Endothelial cell of umbilical vein (primary cell): ENCODE data around the gene RNF169. TPM values are rescaled to one million over a fixed set of nuclear protein-coding genes. Genes with fewer than 3 reads are reported as not detected.

Source experiments
- BruUV-seq: library from RNA; stranded (reverse); fragments of 400-500 nt; replicated peaks from 2 replicates; lab custom pipeline; 2021; lab: Mats Ljungman, UMichigan
- CTCF ChIA-PET: fragments of 300-600, 350-600 bp; sonication (Branson Sonifier 250); formaldehyde crosslinking; loops from one replicate; lab custom pipeline; 2021; ENCODE audit warnings: antibody characterized with exemption, inconsistent platforms; lab: Charles Lee
- POLR2A ChIA-PET: fragments of 300-600, 350-600 bp; sonication (Branson Sonifier 250); formaldehyde crosslinking; loops from one replicate; lab custom pipeline; 2021; ENCODE audit warnings: antibody characterized with exemption, inconsistent platforms; lab: Charles Lee
- DNase-seq: peaks from one replicate; pipeline ENCODE4 v3.0.0-alpha.2; 2011; ENCODE audit warnings: low read depth, low spot score
- FAIRE-seq: peaks from 2 replicates; lab custom pipeline; 2011; peaks lifted over from hg19 to GRCh38; lab: Jason Lieb, UNC
- H2AFZ ChIP-seq: 2 replicates; pipeline ENCODE4 v1.6.0; 2012; ENCODE audit warnings: low read depth, low read length, control low read depth, inconsistent platforms
- H3K27ac ChIP-seq: 2 replicates; pipeline ENCODE4 v1.5.1; 2011; ENCODE audit warnings: low read depth, mild to moderate bottlenecking, control low read depth, low read length, moderate library complexity; ENCODE audit not compliant: insufficient read depth
- H3K27me3 ChIP-seq, 2 experiments: 2 replicates each; pipeline versions ENCODE4 v1.6.0 to v1.6.1; 2011; ENCODE audit warnings: low read length in 2 of 2, mixed read lengths in 1 of 2; ENCODE audit not compliant: control insufficient read depth in 2 of 2, insufficient read depth in 2 of 2
- H3K36me3 ChIP-seq, 2 experiments: 2 replicates in 1 of 2; 3 replicates in 1 of 2; pipeline ENCODE4 v1.5.1; 2011; ENCODE audit warnings: low read length in 2 of 2, mild to moderate bottlenecking in 1 of 2, moderate library complexity in 1 of 2; ENCODE audit not compliant: control insufficient read depth in 2 of 2, insufficient read depth in 2 of 2; ENCODE audit errors: extremely low read depth in 1 of 2
- H3K4me1 ChIP-seq: 3 replicates; pipeline ENCODE4 v1.5.1; 2011; ENCODE audit warnings: mild to moderate bottlenecking, low read length; ENCODE audit not compliant: control insufficient read depth, insufficient read depth; ENCODE audit errors: extremely low read depth
- H3K4me2 ChIP-seq: 2 replicates; pipeline ENCODE4 v1.6.1; 2011; ENCODE audit warnings: low read length, control low read depth, mixed read lengths; ENCODE audit not compliant: insufficient read depth
- H3K4me3 ChIP-seq, 3 experiments: fragments of 200-600 bp in 1 of 3; sonication (generic), shearing (Covaris generic) in 1 of 3; replicated peaks in 1 of 3; 2 replicates each; pipeline ENCODE4 v1.5.1; 2011 to 2016; ENCODE audit warnings: control low read depth in 3 of 3, low read length in 3 of 3, mild to moderate bottlenecking in 2 of 3, inconsistent platforms in 1 of 3, low read depth in 1 of 3, moderate library complexity in 1 of 3; ENCODE audit not compliant: insufficient read depth in 1 of 3
- H3K79me2 ChIP-seq: 2 replicates; pipeline ENCODE4 v1.6.0; 2012; ENCODE audit warnings: low read length, inconsistent platforms; ENCODE audit not compliant: control insufficient read depth, insufficient read depth
- H3K9ac ChIP-seq: replicated peaks from 2 replicates; pipeline ENCODE3; 2011; ENCODE audit warnings: low read length, control low read depth; ENCODE audit not compliant: insufficient read depth; ENCODE audit errors: extremely low read depth
- H3K9me1 ChIP-seq: replicated peaks from 3 replicates; pipeline ENCODE4 v1.6.0; 2011; ENCODE audit warnings: mild to moderate bottlenecking, low read length; ENCODE audit not compliant: control insufficient read depth, insufficient read depth; ENCODE audit errors: extremely low read depth
- H3K9me3 ChIP-seq: replicated peaks from 2 replicates; pipeline ENCODE4 v1.5.1; 2012; ENCODE audit warnings: low read length, inconsistent platforms; ENCODE audit not compliant: control insufficient read depth, insufficient read depth
- H4K20me1 ChIP-seq: replicated peaks from 2 replicates; pipeline ENCODE3; 2011; ENCODE audit warnings: mild to moderate bottlenecking, low read length; ENCODE audit not compliant: control insufficient read depth, insufficient read depth; ENCODE audit errors: extremely low read depth
- CTCF ChIP-seq, 2 donors: IDR thresholded peaks; 1 replicate in 1 of 2; 2 replicates in 1 of 2; pipeline ENCODE4 v1.5.1; 2011; ENCODE audit warnings: low read length in 2 of 2, mild to moderate bottlenecking in 2 of 2, moderate library complexity in 2 of 2, control low read depth in 1 of 2, inconsistent platforms in 1 of 2, low read depth in 1 of 2; ENCODE audit not compliant: insufficient read depth in 1 of 2; ENCODE audit errors: extremely low read depth in 1 of 2
- EZH2 ChIP-seq: IDR thresholded peaks from 2 replicates; pipeline ENCODE4 v1.6.1; 2012; ENCODE audit warnings: borderline replicate concordance, low read depth, mild to moderate bottlenecking, moderate library complexity, low read length, inconsistent platforms; ENCODE audit not compliant: severe bottlenecking
- FOS ChIP-seq: IDR thresholded peaks from 2 replicates; pipeline ENCODE4 v1.6.1; 2011; ENCODE audit warnings: mild to moderate bottlenecking, low read length, moderate library complexity, borderline replicate concordance; ENCODE audit not compliant: insufficient read depth
- GATA2 ChIP-seq: IDR thresholded peaks from 2 replicates; pipeline ENCODE4 v1.7.0; 2011; ENCODE audit warnings: low read depth, mild to moderate bottlenecking, moderate library complexity, mixed read lengths, low read length; ENCODE audit not compliant: insufficient read length, insufficient read depth
- JUN ChIP-seq: IDR thresholded peaks from 2 replicates; pipeline ENCODE4 v1.6.1; 2011; ENCODE audit warnings: borderline replicate concordance, low read depth; ENCODE audit not compliant: insufficient read length, insufficient read depth
- MYC ChIP-seq: IDR thresholded peaks from one replicate; pipeline ENCODE4 v1.6.1; 2011; ENCODE audit warnings: mild to moderate bottlenecking, low read depth, low read length
- POLR2A ChIP-seq: IDR thresholded peaks from 2 replicates; pipeline ENCODE4 v1.6.1; 2012; ENCODE audit warnings: low read depth, mild to moderate bottlenecking, control low read depth, low read length
- POLR2AphosphoS5 ChIP-seq: IDR thresholded peaks from 2 replicates; pipeline ENCODE4 v1.6.1; 2012; ENCODE audit warnings: low read depth, mild to moderate bottlenecking, control low read depth, low read length, moderate library complexity; ENCODE audit not compliant: insufficient read depth
- dilution Hi-C: fragments of 300-500 bp; cut with MboI; formaldehyde crosslinking; loops from one replicate; pipeline ENCODE4 v1.15.0; 2019; ENCODE audit warnings: low sequenced_read_pairs; ENCODE audit not compliant: extremely low pct_ligation_motif_present
- intact Hi-C: fragments of 100-400 bp; cut with micrococcal nuclease; formaldehyde crosslinking; loops from one replicate; pipeline ENCODE4 v1.10.0; 2022
- polyA plus RNA-seq, 4 experiments: library from polyadenylated mRNA; depleted of rRNA in 3 of 4; stranded (reverse) in 3 of 4; unstranded in 1 of 4; fragments of >200 nt; gene quantifications; 2 replicates each; pipeline versions ENCODE4 v1.2.1 to v1.2.3, GENCODE V29; 2011 to 2012; ENCODE audit warnings: missing spikeins in 1 of 4
- total RNA-seq: library from RNA; stranded (reverse); gene quantifications from 2 replicates; pipeline ENCODE4 v1.2.3, GENCODE V29; 2021
- TF ChIP-seq, protein P1 (sequence below): IDR thresholded peaks from 2 replicates; pipeline ENCODE4 v1.6.1; 2011; ENCODE audit not compliant: insufficient read depth, insufficient read length

RNF169 gene
- total and polyA plus RNA-seq, 2 donors (not counting 3 experiments of a cell fraction or from before 2014, with no cell fraction given), result 5.8 to 21.3 TPM

GRCh38 chr11:74777038-74777437, 28.4 kb downstream of the RNF169 start:
- no peak overlapping the region for H3K9ac ChIP-seq
- POLR2A ChIA-PET, result no interaction called here
- DNase-seq (no peak), FAIRE-seq (no peak)
- H3K36me3 ChIP-seq, result no peaks in the 10 kb centered on the region
- H3K79me2 ChIP-seq, result peaks cover 81% of the 10 kb centered on the region
- no peak overlapping the region for H3K27ac ChIP-seq
- H3K4me2 ChIP-seq, result no peak overlapping the region
- H3K4me3 ChIP-seq, result no peak overlapping the region
- peaks cover 3% of the 10 kb centered on the region for H4K20me1 ChIP-seq
- no TSS peak for BruUV-seq
- peaks cover 4% of the 10 kb centered on the region for H3K4me1 ChIP-seq
- CTCF ChIA-PET, result no interaction called here
- no peaks in the 10 kb centered on the region for H3K9me3 ChIP-seq
- dilution Hi-C loops (no loop called here), intact Hi-C loops (no loop called here)
- H3K9me1 ChIP-seq, result no peaks in the 10 kb centered on the region
- H2AFZ ChIP-seq, result no peak overlapping the region
- TF ChIP-seq, protein P1, sequence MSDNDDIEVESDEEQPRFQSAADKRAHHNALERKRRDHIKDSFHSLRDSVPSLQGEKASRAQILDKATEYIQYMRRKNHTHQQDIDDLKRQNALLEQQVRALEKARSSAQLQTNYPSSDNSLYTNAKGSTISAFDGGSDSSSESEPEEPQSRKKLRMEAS, result no peak
- TF ChIP-seq CTCF (IDR thresholded peaks at IDR 0.05; ENCODE audit: extremely low read depth in 1 of 2, insufficient read depth in 1 of 2, low read depth in 1 of 2, low read length in 2 of 2), result no peak
- TF ChIP-seq POLR2AphosphoS5, result no peak
- no peak for TF ChIP-seq GATA2
- TF ChIP-seq MYC, result no peak
- no peak for TF ChIP-seq JUN
- no peak for TF ChIP-seq FOS
- no peak for TF ChIP-seq POLR2A
- no peak for TF ChIP-seq EZH2
- H3K27me3 ChIP-seq, result no peaks in the 10 kb centered on the region
